AG04450 (cell line): Measurements from ENCODE around the gene SPON1. TPM values are rescaled to one million over a fixed set of nuclear protein-coding genes. Genes with fewer than 3 reads are reported as not detected.
"Not testable (repeated sequence)": the region's sequence is repeated elsewhere in the genome, so short reads cannot be mapped to it uniquely, and the experiment has no call there.

Source experiments
- CTCF ChIA-PET: fragments of 300-600, 350-600 bp; formaldehyde crosslinking; extraction: SDS; loops from one replicate; lab custom pipeline; 2022; ENCODE audit warnings: antibody characterized with exemption, inconsistent platforms; lab: Charles Lee
- POLR2A ChIA-PET: fragments of 350-600 bp; formaldehyde crosslinking; extraction: SDS; loops from one replicate; lab custom pipeline; 2021; ENCODE audit warnings: antibody characterized with exemption, inconsistent platforms; lab: Yijun Ruan, JAX
- DNase-seq: peaks from one replicate; pipeline ENCODE4 v3.0.0-alpha.2; 2011; ENCODE audit warnings: low read depth, low spot score
- H3K27ac ChIP-seq: one replicate; pipeline ENCODE4 v1.5.1; 2012; ENCODE audit warnings: low read depth, low read length, control low read depth
- H3K27me3 ChIP-seq: one replicate; pipeline ENCODE4 v1.6.0; 2012; ENCODE audit warnings: low read length; ENCODE audit not compliant: control insufficient read depth, insufficient read depth
- H3K4me3 ChIP-seq: 2 replicates; pipeline ENCODE4 v1.5.1; 2011; ENCODE audit warnings: mild to moderate bottlenecking, low read depth, low read length, control low read depth
- H3K9me3 ChIP-seq: 2 replicates; pipeline ENCODE4 v1.5.1; 2012; ENCODE audit warnings: low read length; ENCODE audit not compliant: control insufficient read depth, insufficient read depth
- polyA plus RNA-seq: library from polyadenylated mRNA; depleted of rRNA; stranded (reverse); fragments of >200 nt; gene quantifications from 2 replicates; pipeline ENCODE4 v1.2.3, GENCODE V29; 2011
- TF ChIP-seq, protein P1 (sequence below): IDR thresholded peaks from 2 replicates; pipeline ENCODE4 v1.5.1; 2011; ENCODE audit warnings: low read depth, low read length, control low read depth, inconsistent platforms

The SPON1 gene
- polyA plus RNA-seq, 1 experiment: 0.53 TPM

DNA sequence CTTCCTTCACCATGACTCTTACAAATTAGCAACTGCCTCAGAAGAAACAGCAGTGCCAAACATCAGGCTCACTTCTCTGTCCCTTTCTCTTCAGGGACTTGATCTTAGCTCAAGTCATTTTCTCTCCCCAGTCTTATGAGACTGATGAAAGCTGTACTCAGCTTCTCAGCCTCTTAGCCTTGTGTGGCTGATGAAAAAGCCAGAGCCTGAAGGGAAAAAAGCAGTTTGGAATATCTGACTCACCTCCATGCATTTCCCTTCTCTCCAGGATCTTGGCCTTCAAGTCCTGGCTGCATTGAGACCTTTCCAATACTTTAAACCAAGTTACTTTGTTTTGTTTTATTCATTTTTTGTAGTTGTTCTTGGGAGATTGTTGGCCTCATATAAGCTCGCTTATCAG is 195.9 kb downstream of the SPON1 start:
- ChIA-PET POLR2A (no interaction called here), CTCF (interaction anchor here (2.0 kb wide), 1 partner anchor 10 kb away, joined by 6 read pairs; no protein-coding TSS in a partner anchor)
- no peaks in the 10 kb centered on the region for H3K27me3 ChIP-seq
- no peak for DNase-seq
- TF ChIP-seq, protein P1, sequence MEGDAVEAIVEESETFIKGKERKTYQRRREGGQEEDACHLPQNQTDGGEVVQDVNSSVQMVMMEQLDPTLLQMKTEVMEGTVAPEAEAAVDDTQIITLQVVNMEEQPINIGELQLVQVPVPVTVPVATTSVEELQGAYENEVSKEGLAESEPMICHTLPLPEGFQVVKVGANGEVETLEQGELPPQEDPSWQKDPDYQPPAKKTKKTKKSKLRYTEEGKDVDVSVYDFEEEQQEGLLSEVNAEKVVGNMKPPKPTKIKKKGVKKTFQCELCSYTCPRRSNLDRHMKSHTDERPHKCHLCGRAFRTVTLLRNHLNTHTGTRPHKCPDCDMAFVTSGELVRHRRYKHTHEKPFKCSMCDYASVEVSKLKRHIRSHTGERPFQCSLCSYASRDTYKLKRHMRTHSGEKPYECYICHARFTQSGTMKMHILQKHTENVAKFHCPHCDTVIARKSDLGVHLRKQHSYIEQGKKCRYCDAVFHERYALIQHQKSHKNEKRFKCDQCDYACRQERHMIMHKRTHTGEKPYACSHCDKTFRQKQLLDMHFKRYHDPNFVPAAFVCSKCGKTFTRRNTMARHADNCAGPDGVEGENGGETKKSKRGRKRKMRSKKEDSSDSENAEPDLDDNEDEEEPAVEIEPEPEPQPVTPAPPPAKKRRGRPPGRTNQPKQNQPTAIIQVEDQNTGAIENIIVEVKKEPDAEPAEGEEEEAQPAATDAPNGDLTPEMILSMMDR: no peak
- H3K9me3 ChIP-seq: peaks cover 3% of the 10 kb centered on the region; the same call in 1 of the 2 replicates
- no peak overlapping the region for H3K4me3 ChIP-seq
- no peak overlapping the region for H3K27ac ChIP-seq

DNA sequence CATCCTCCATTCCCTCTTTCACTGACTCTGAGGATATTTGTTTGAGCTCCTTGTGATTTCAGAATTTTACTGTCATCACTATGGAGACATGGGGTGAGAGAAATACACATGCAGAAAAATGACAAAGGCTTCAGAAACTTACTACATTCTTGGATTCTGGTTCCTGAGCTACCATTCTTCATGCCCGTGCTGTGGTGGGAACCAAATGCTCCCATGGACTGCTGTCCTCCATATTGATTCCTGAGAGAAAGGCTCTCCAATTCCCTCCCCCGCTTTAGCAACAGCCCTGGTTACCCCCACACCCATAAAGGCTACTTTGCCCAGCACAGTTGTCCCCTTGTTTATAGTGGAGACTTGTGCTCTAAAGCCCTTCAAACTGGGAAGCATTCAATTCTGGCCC is 201.1 kb downstream of the SPON1 start:
- no peaks in the 10 kb centered on the region for H3K27me3 ChIP-seq
- DNase-seq: no peak
- no peaks in the 10 kb centered on the region for H3K9me3 ChIP-seq
- peak overlapping the region; percentile 11 for H3K27ac ChIP-seq
- H3K4me3 ChIP-seq: no peak overlapping the region
- TF ChIP-seq, protein P1: no peak
- CTCF ChIA-PET: interaction anchor here (0.6 kb wide), 1 partner anchor 209 kb away, joined by 3 read pairs; no protein-coding TSS in a partner anchor
- POLR2A ChIA-PET: no interaction called here

DNA sequence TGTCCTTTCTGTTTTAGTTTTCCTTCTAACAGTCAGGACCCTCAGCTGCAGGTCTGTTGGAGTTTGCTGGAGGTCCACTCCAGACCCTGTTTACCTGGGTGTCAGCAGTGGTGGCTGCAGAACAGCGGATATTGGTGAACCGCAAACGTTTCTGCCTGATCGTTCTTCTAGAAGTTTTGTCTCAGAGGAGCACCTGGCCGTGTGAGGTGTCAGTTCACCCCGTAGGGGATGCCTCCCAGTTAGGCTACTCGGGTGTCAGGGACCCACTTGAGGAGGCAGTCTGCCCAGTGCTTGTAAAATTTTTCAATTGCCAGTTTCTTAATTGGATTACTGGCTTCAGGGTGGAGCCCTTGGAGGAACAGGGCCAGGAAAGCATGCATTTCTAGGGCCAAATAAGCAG is 211.2 kb downstream of the SPON1 start:
- H3K4me3 ChIP-seq, H3K9me3 ChIP-seq, POLR2A ChIA-PET, CTCF ChIA-PET, H3K27me3 ChIP-seq, DNase-seq, H3K27ac ChIP-seq: not testable (repeated sequence)

DNA sequence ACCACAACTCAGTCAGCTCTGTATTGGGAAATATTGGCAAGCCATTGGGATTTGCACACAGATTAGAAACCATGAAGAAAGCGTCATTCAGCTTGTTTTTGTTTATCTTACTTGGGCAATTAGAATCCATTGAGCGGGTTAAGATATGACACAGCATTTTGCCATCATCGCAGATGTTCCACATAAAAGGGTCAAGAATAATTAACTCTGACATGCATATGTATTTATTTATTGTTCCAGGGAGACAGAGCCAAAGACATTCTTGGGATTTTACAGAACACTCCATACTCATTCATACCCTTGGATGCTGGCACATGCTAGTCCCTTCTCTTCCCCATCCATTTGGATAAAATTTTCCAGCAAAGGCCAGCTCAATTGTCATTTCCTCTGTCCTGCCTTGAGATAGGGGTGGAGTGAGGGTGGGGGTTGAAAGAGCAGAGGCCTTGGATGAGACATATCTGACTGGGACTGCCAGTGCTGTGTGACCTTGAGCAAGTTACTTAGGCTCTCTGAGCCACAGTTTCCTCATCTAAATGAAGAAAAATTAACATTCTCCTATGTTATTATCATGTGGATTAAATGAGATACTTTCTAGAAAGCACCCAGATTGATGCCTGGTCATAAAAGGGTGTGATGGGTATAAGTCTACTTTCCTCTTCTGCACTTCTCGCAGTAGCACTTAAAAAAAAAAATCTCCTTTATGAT is 216.7 kb downstream of the SPON1 start:
- Histone ChIP-seq H3K27ac (no peak overlapping the region), H3K9me3 (no peaks in the 10 kb centered on the region), H3K27me3 (peaks cover 2% of the 10 kb centered on the region), H3K4me3 (no peak overlapping the region)
- CTCF ChIA-PET: no interaction called here
- DNase-seq: no peak
- POLR2A ChIA-PET: no interaction called here
- TF ChIP-seq, protein P1: no peak

DNA sequence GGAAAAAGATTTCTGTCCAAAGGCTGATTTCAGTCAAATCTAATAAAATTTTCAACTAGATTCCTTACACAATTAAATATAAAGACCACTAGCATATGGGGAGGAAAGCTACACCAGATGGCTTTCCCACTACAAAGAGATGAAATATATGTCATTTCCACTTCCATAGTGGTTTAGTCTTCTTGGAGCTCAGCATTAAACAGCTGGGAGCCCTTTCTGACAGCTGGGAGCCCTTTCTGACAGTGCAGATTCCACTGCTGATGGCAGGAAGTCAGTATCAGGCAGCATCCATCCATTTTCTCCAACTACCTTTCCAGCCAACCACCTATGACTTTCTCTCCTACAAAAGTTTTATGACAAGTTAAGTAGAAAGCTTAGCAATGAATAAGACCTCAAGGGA is 218.6 kb downstream of the SPON1 start:
- TF ChIP-seq, protein P1: no peak
- Histone ChIP-seq H3K9me3 (no peaks in the 10 kb centered on the region), H3K27ac (no peak overlapping the region), H3K27me3 (peaks cover 2% of the 10 kb centered on the region), H3K4me3 (no peak overlapping the region)
- no peak for DNase-seq
- POLR2A ChIA-PET: no interaction called here
- CTCF ChIA-PET: interaction anchor here (1.6 kb wide), 1 partner anchor 32 kb away, joined by 4 read pairs; no protein-coding TSS in a partner anchor
